ENCODE results near the gene ZNF124.

DNA sequence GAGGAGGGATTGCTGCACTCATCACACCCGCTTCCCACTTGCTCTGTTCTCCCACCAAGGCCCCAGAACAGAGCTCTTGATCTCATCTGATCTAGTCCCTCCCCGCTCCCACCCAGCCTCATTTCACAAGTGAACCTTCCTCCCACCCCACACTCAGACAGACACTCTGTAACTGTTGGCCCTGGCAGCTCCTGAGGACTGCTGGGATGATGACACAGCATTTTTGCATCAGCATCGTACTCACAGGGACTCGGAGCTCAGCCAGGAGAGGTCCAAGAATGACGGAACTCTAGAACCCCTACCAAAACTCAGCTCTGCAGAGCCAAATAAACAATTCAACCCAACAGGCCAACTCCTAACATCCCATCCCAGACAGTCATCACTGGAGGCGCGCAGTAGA is 11.2 kb upstream of the ZNF124 start:
- TF ChIP-seq CTCF (IDR thresholded peaks at IDR 0.05; ENCODE audit: low read length) (no peak), EZH2 (IDR thresholded peaks at IDR 0.05; ENCODE audit: borderline replicate concordance, low read length) (no peak)

All from OCI-LY1 (cell line).